Islet precursor cell (in vitro differentiated cells): Measurements from ENCODE around the gene C7orf57.

Source experiments
- DNase-seq: peaks from one replicate; pipeline ENCODE4 v3.0.0-alpha.2; 2018

Gene C7orf57

GRCh38 chr7:48035301-48035966 lies at the start of gene C7orf57:
Gene C7orf57, plus strand, starts transcription at chr7:48035543. Its CDS starts 766 bp downstream, at chr7:48036309.
- DNase-seq = peak; percentile 96

GRCh38 chr7:47988496-47989386 lies 46.6 kb upstream of the C7orf57 start:
- peak; percentile 60 for DNase-seq

- peak; percentile 80 for DNase-seq
Measured at GRCh38 chr7:47989607-47990400, 45.5 kb upstream of the C7orf57 start.

- DNase-seq = no peak
Measured at GRCh38 chr7:47990592-47990991, 44.8 kb upstream of the C7orf57 start.

GRCh38 chr7:47991270-47991669 lies 44.1 kb upstream of the C7orf57 start:
- no peak for DNase-seq

- peak; percentile 96 for DNase-seq
Measured at GRCh38 chr7:47991741-47992311, 43.5 kb upstream of the C7orf57 start.

GRCh38 chr7:47992446-47992845 lies 42.9 kb upstream of the C7orf57 start:
- DNase-seq = no peak

- DNase-seq = no peak
Measured at GRCh38 chr7:47999413-47999812, 35.9 kb upstream of the C7orf57 start.

- peak; percentile 77 for DNase-seq
Measured at GRCh38 chr7:48000164-48000563, 35.2 kb upstream of the C7orf57 start.

- DNase-seq = no peak
Measured at GRCh38 chr7:48004032-48004431, 31.3 kb upstream of the C7orf57 start.

- no peak for DNase-seq
Measured at GRCh38 chr7:48004638-48005037, 30.7 kb upstream of the C7orf57 start.

- no peak for DNase-seq
Measured at GRCh38 chr7:48006866-48007265, 28.5 kb upstream of the C7orf57 start.

- DNase-seq = no peak
Measured at GRCh38 chr7:48009257-48009656, 26.1 kb upstream of the C7orf57 start.

GRCh38 chr7:48009954-48010353 lies 25.4 kb upstream of the C7orf57 start:
- no peak for DNase-seq

GRCh38 chr7:48011323-48011722 lies 24.0 kb upstream of the C7orf57 start:
- no peak for DNase-seq

GRCh38 chr7:48011951-48012350 lies 23.4 kb upstream of the C7orf57 start:
- DNase-seq = no peak

- no peak for DNase-seq
Measured at GRCh38 chr7:48016641-48017040, 18.7 kb upstream of the C7orf57 start.

GRCh38 chr7:48017674-48018073 lies 17.7 kb upstream of the C7orf57 start:
- DNase-seq = no peak

- no peak for DNase-seq
Measured at GRCh38 chr7:48025624-48026023, 9.7 kb upstream of the C7orf57 start.

GRCh38 chr7:48028938-48029337 lies 6.4 kb upstream of the C7orf57 start, which contains the start of gene SUN3:
Gene SUN3, minus strand, starts transcription at chr7:48029107. Its CDS starts 169 bp downstream, at chr7:48028938.
- no peak for DNase-seq

- no peak for DNase-seq
Measured at GRCh38 chr7:48031111-48031510, 4.2 kb upstream of the C7orf57 start.

- no peak for DNase-seq
Measured at GRCh38 chr7:48033922-48034321, 1.4 kb upstream of the C7orf57 start.

GRCh38 chr7:48035967-48036478 lies 680 bp downstream of the C7orf57 start:
- peak; percentile 70 for DNase-seq
